Vagina (tissue), 2 donors: ENCODE results near the gene CRAMP1.

Experiments used
- POLR2A ChIP-seq, 2 donors: fragments of 450-650 bp; IDR thresholded peaks; one replicate each; pipeline ENCODE4 v1.6.1; 2017; ENCODE audit warnings: antibody characterized with exemption in 2 of 2, mild to moderate bottlenecking in 2 of 2, moderate library complexity in 2 of 2
- POLR2AphosphoS5 ChIP-seq, 2 donors: sonication (generic); formaldehyde crosslinking; IDR thresholded peaks; one replicate each; pipeline ENCODE4 v1.9.0; 2017; ENCODE audit warnings: antibody characterized with exemption in 2 of 2, mild to moderate bottlenecking in 2 of 2, low read depth in 1 of 2; ENCODE audit not compliant: insufficient read depth in 1 of 2
- TF ChIP-seq, protein P1 (sequence below), 3 experiments: fragments of 450-650 bp in 2 of 3; fragments of 200-600 bp in 1 of 3; sonication (generic) in 1 of 3; IDR thresholded peaks; one replicate each; pipeline ENCODE4 v1.5.1; 2017 to 2019; ENCODE audit warnings: antibody characterized with exemption in 3 of 3, mild to moderate bottlenecking in 2 of 3, moderate library complexity in 2 of 3

DNA sequence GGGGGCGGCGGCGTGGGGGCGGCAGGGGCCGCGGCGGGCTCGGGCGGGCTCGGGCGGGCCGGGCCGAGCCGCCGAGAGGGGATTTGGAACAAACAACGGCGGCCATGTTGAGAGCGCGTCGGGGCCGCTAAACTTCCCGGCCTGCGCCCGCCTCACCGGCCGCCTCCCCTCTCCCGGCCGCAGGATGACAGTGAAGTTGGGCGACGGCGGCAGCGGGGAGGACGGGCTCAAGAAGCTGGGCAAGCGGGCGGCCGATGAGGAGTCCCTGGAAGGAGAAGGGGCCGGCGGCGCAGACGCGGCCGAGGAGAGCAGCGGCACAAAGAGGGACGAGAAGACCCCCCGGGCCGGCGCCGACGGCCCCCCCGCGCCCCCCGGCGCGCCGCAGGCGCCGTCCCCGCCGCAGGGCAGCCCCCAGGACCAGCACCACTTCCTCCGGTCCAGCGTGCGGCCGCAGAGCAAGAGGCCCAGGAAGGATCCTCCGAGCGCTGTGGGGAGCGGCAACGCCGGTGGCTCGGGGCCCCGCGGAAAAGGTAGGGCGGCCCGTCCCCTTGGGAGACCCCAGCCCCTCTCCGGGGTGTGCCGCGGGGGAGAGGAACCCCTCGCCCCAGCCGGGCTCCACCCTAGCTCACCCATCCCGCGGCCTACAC is 2.4 kb downstream of the CRAMP1 start:
- TF ChIP-seq, protein P1, sequence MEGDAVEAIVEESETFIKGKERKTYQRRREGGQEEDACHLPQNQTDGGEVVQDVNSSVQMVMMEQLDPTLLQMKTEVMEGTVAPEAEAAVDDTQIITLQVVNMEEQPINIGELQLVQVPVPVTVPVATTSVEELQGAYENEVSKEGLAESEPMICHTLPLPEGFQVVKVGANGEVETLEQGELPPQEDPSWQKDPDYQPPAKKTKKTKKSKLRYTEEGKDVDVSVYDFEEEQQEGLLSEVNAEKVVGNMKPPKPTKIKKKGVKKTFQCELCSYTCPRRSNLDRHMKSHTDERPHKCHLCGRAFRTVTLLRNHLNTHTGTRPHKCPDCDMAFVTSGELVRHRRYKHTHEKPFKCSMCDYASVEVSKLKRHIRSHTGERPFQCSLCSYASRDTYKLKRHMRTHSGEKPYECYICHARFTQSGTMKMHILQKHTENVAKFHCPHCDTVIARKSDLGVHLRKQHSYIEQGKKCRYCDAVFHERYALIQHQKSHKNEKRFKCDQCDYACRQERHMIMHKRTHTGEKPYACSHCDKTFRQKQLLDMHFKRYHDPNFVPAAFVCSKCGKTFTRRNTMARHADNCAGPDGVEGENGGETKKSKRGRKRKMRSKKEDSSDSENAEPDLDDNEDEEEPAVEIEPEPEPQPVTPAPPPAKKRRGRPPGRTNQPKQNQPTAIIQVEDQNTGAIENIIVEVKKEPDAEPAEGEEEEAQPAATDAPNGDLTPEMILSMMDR (IDR thresholded peaks at IDR 0.05) = no peak
- TF ChIP-seq POLR2AphosphoS5 (IDR thresholded peaks at IDR 0.05; ENCODE audit: insufficient read depth in 1 of 2, low read depth in 1 of 2) = peak in 1 of 2 donors; percentile 19
- TF ChIP-seq POLR2A (IDR thresholded peaks at IDR 0.05) = no peak
